Panc1 (cell line): ENCODE results near the gene PLD1.

Experiments
- CTCF ChIP-seq: fragments of 450-650 bp; IDR thresholded peaks from 2 replicates; pipeline ENCODE4 v1.5.1; 2017; ENCODE audit warnings: mild to moderate bottlenecking
- SIN3A ChIP-seq: IDR thresholded peaks from 2 replicates; pipeline ENCODE4 v1.6.1; 2012; ENCODE audit warnings: low read depth, mild to moderate bottlenecking, low read length, moderate library complexity, borderline replicate concordance; ENCODE audit not compliant: insufficient read depth

- no peak for TF ChIP-seq SIN3A
- no peak for TF ChIP-seq CTCF
Measured at GRCh38 chr3:171799501-171799900, 10.8 kb downstream of the PLD1 start.
